Erythroblast (primary cell): ENCODE results near the gene TBCK.
"Not testable (repeated sequence)": the region's sequence is repeated elsewhere in the genome, so short reads cannot be mapped to it uniquely, and the experiment has no call there.

Experiments used
- GATA1 ChIP-seq: IDR thresholded peaks from 2 replicates; pipeline ENCODE4 v1.6.1; 2011; ENCODE audit warnings: low read depth, mild to moderate bottlenecking, control low read depth, low read length, moderate library complexity
- POLR2A ChIP-seq: IDR thresholded peaks from 2 replicates; pipeline ENCODE4 v1.6.1; 2011; ENCODE audit warnings: mild to moderate bottlenecking, low read length

DNA sequence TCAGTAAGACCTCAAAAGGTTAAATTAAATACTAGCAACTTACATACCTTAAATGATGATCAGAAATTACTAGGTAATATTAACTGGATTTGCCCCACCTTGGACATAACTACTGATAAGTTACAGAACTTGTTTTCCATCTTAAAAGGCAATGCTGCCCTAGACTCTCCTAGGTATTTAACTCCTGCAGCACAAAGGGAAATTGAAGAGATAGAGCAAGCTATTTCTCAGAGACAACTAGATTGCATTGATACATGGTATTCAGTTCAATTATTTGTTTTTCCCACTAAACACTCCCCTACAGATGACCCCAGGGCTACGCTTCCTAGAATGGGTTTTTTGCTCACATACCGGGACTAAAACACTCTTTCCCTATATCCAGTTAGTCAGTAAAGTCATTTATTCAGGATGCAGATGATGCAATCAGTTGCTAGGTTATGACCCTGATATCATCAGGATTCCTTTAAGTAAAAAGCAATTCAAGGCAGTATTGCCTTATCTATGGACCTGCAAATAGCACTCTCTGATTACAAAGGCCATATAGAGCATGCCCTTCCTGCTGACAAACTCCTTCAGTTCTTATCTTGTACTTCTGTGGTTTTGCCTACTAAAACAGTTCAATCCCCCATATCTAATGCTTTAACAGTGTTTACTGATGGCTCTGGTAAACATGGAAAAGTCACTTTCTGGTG lies 204.1 kb downstream of the TBCK start:
- TF ChIP-seq POLR2A, GATA1: not testable (repeated sequence)
